ENCODE measurements around the gene CYB561D2. TPM values are rescaled to one million over a fixed set of nuclear protein-coding genes. Genes with fewer than 3 reads are reported as not detected.

The CYB561D2 gene
- total RNA-seq, 1 experiment from 2014 or later = 27.5 TPM

DNA sequence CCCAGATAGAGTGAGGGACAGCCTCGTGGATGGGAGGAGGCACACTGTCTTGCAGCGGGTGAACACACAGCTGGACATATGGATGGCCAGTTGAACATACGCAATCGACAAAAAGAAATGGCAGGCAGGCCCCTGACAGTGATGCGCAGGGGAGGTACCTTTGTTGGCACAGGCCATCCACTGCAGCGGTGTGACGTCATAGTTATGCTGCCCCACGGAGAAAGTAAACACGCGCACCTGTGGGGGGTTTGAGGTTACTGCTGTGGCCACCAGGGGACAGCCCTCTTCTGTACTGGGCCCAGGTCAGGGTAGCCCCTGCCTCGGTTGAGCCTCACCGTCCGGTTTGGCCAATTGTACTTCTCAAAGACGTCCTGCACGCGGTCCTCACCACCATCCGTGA, 28.1 kb downstream of the CYB561D2 start:
- H3K27ac ChIP-seq (ENCODE audit: low read length) = no peak overlapping the region
- intact Hi-C loops (cut with micrococcal nuclease; ENCODE audit: unreplicated experiment) = loop anchor here (10.0 kb wide), 1 partner anchor 166 kb away; no protein-coding TSS in a partner anchor
- POLR2A ChIA-PET = no interaction called here

DNA sequence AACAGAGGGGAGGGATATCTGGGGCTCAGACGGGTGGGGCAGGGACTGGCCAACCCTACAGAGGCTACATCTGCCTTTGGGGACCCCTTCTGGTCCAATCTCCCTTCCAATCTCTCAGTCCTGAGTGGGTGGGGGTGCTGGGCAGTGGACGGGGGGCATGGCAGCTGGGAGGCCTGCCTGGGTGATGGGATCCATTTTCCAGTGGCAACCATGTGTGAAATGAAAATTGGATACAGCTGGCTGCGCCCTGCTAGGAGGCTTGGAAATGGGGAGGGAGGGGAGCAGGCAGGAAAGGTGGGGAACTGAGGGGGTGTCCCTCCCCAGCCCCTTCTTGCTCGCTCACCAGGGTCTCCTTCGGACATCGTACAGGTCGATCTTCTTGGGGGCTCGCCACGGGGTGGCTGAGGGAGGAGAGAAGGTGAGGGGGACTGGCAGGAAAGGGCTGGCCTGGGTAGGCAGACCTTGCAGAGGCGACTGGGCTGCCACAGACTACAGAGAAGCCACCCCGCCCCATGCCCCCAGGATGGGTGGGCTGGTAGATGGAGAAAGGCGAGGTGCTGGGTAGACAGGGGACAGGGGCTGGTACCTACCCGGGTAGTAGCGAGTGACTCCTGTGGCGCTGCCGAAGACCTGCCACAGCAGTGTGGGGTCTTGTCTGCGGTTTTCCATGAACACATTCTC, 29.9 kb downstream of the CYB561D2 start:
- no peaks in the 10 kb centered on the region for H3K27me3 ChIP-seq (ENCODE audit: control insufficient read depth, insufficient read depth, low read length)
- TF ChIP-seq, protein P1, sequence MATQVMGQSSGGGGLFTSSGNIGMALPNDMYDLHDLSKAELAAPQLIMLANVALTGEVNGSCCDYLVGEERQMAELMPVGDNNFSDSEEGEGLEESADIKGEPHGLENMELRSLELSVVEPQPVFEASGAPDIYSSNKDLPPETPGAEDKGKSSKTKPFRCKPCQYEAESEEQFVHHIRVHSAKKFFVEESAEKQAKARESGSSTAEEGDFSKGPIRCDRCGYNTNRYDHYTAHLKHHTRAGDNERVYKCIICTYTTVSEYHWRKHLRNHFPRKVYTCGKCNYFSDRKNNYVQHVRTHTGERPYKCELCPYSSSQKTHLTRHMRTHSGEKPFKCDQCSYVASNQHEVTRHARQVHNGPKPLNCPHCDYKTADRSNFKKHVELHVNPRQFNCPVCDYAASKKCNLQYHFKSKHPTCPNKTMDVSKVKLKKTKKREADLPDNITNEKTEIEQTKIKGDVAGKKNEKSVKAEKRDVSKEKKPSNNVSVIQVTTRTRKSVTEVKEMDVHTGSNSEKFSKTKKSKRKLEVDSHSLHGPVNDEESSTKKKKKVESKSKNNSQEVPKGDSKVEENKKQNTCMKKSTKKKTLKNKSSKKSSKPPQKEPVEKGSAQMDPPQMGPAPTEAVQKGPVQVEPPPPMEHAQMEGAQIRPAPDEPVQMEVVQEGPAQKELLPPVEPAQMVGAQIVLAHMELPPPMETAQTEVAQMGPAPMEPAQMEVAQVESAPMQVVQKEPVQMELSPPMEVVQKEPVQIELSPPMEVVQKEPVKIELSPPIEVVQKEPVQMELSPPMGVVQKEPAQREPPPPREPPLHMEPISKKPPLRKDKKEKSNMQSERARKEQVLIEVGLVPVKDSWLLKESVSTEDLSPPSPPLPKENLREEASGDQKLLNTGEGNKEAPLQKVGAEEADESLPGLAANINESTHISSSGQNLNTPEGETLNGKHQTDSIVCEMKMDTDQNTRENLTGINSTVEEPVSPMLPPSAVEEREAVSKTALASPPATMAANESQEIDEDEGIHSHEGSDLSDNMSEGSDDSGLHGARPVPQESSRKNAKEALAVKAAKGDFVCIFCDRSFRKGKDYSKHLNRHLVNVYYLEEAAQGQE (IDR thresholded peaks at IDR 0.05; ENCODE audit: insufficient read depth in 1 of 2, low read depth in 2 of 2, low read length in 1 of 2) = no peak
- no peak for TF ChIP-seq SIN3A (IDR thresholded peaks at IDR 0.05; ENCODE audit: borderline replicate concordance, insufficient read depth, low read depth, low read length)
- TF ChIP-seq, protein P2, sequence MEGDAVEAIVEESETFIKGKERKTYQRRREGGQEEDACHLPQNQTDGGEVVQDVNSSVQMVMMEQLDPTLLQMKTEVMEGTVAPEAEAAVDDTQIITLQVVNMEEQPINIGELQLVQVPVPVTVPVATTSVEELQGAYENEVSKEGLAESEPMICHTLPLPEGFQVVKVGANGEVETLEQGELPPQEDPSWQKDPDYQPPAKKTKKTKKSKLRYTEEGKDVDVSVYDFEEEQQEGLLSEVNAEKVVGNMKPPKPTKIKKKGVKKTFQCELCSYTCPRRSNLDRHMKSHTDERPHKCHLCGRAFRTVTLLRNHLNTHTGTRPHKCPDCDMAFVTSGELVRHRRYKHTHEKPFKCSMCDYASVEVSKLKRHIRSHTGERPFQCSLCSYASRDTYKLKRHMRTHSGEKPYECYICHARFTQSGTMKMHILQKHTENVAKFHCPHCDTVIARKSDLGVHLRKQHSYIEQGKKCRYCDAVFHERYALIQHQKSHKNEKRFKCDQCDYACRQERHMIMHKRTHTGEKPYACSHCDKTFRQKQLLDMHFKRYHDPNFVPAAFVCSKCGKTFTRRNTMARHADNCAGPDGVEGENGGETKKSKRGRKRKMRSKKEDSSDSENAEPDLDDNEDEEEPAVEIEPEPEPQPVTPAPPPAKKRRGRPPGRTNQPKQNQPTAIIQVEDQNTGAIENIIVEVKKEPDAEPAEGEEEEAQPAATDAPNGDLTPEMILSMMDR (IDR thresholded peaks at IDR 0.05) = no peak
- no peak for TF ChIP-seq TCF7L2 (IDR thresholded peaks at IDR 0.05; ENCODE audit: low read depth, low read length)
- no peak for TF ChIP-seq POLR2AphosphoS5 (IDR thresholded peaks at IDR 0.05; ENCODE audit: low read depth, low read length)
- ATAC-seq (no peak), DNase-seq (ENCODE audit: low read depth, low spot score) (no peak)
- POLR2A ChIA-PET = no interaction called here
- intact Hi-C loops (cut with micrococcal nuclease; ENCODE audit: unreplicated experiment) = no loop called here
- no peaks in the 10 kb centered on the region for H3K4me1 ChIP-seq (ENCODE audit: control insufficient read depth, insufficient read depth, low read length)
- H3K4me3 ChIP-seq (ENCODE audit: low read depth in 2 of 2, low read length in 2 of 2) = no peak overlapping the region
- no peak overlapping the region for H3K27ac ChIP-seq (ENCODE audit: low read length)
- H3K36me3 ChIP-seq (ENCODE audit: control insufficient read depth, insufficient read depth, low read length) = no peaks in the 10 kb centered on the region
- CTCF ChIA-PET = no interaction called here
- H3K9me3 ChIP-seq (ENCODE audit: control insufficient read depth, insufficient read depth, low read depth, low read length) = no peaks in the 10 kb centered on the region
- in situ Hi-C loops (cut with HindIII; ENCODE audit: low pct_unique_long_range_greater_than_20kb, low sequenced_read_pairs) = no loop called here
- no TSS peak for BruUV-seq (replicated peaks)

More for the DNA sequence above, 28.1 kb downstream of the CYB561D2 start:
- CTCF ChIA-PET = no interaction called here
- H3K4me1 ChIP-seq (ENCODE audit: control insufficient read depth, insufficient read depth, low read length) = no peaks in the 10 kb centered on the region
- in situ Hi-C loops (cut with HindIII; ENCODE audit: low pct_unique_long_range_greater_than_20kb, low sequenced_read_pairs) = no loop called here
- H3K36me3 ChIP-seq (ENCODE audit: control insufficient read depth, insufficient read depth, low read length) = no peaks in the 10 kb centered on the region
- TF ChIP-seq, protein P1 (IDR thresholded peaks at IDR 0.05; ENCODE audit: insufficient read depth in 1 of 2, low read depth in 2 of 2, low read length in 1 of 2) = no peak
- no peak for TF ChIP-seq POLR2AphosphoS5 (IDR thresholded peaks at IDR 0.05; ENCODE audit: low read depth, low read length)
- TF ChIP-seq SIN3A (IDR thresholded peaks at IDR 0.05; ENCODE audit: borderline replicate concordance, insufficient read depth, low read depth, low read length) = no peak
- no peak for TF ChIP-seq TCF7L2 (IDR thresholded peaks at IDR 0.05; ENCODE audit: low read depth, low read length)
- TF ChIP-seq, protein P2 (IDR thresholded peaks at IDR 0.05) = no peak
- no peaks in the 10 kb centered on the region for H3K9me3 ChIP-seq (ENCODE audit: control insufficient read depth, insufficient read depth, low read depth, low read length)
- H3K4me3 ChIP-seq (ENCODE audit: low read depth in 2 of 2, low read length in 2 of 2) = no peak overlapping the region
- ATAC-seq (no peak), DNase-seq (ENCODE audit: low read depth, low spot score) (no peak)
- H3K27me3 ChIP-seq (ENCODE audit: control insufficient read depth, insufficient read depth, low read length) = no peaks in the 10 kb centered on the region
- no TSS peak for BruUV-seq (replicated peaks)
